OCI-LY7 (cell line): ENCODE data around the gene PSMD3. TPM values are rescaled to one million over a fixed set of nuclear protein-coding genes. Genes with fewer than 3 reads are reported as not detected.

Source experiments
- BruUV-seq: library from RNA; stranded (reverse); fragments of 400-500 nt; replicated peaks from 2 replicates; lab custom pipeline; 2021; lab: Mats Ljungman, UMichigan
- CTCF ChIA-PET: fragments of 300-600 bp; sonication (Branson Sonifier 250); formaldehyde crosslinking; loops from one replicate; lab custom pipeline; 2022; ENCODE audit warnings: antibody characterized with exemption; ENCODE audit not compliant: unreplicated experiment; lab: Charles Lee
- POLR2A ChIA-PET: fragments of 300-600 bp; sonication (Branson Sonifier 250); formaldehyde crosslinking; loops from one replicate; lab custom pipeline; 2022; ENCODE audit warnings: antibody characterized with exemption; lab: Charles Lee
- DNase-seq: peaks from one replicate; pipeline ENCODE4 v3.0.0-alpha.2; 2015; ENCODE audit warnings: low spot score
- H2AFZ ChIP-seq: fragments of 200-600 bp; sonication (generic), shearing (Covaris generic); 2 replicates; pipeline ENCODE4 v1.6.1; 2014; ENCODE audit warnings: mild to moderate bottlenecking, antibody characterized with exemption, low read length, moderate library complexity
- H3K27ac ChIP-seq: fragments of 200-600 bp; sonication (generic); 2 replicates; pipeline ENCODE4 v1.5.1; 2014; ENCODE audit warnings: mixed run types, low read depth, mild to moderate bottlenecking, moderate library complexity, low read length, inconsistent platforms; ENCODE audit not compliant: poor library complexity, severe bottlenecking
- H3K36me3 ChIP-seq: fragments of 200-600 bp; sonication (generic); 2 replicates; pipeline ENCODE4 v1.6.1; 2014; ENCODE audit warnings: mild to moderate bottlenecking, antibody characterized with exemption, low read length, moderate library complexity, mixed read lengths; ENCODE audit not compliant: insufficient read depth
- H3K4me1 ChIP-seq: fragments of 200-600 bp; sonication (generic); 2 replicates; pipeline ENCODE4 v1.5.1; 2014; ENCODE audit warnings: mild to moderate bottlenecking, low read length; ENCODE audit not compliant: insufficient read depth, poor library complexity, severe bottlenecking
- H3K4me2 ChIP-seq: fragments of 200-600 bp; sonication (generic); 2 replicates; pipeline ENCODE4 v1.6.1; 2014; ENCODE audit warnings: mild to moderate bottlenecking, low read length
- H3K4me3 ChIP-seq: fragments of 200-600 bp; sonication (generic); 2 replicates; pipeline ENCODE4 v1.5.1; 2014; ENCODE audit warnings: mild to moderate bottlenecking, low read depth, low read length; ENCODE audit not compliant: poor library complexity, severe bottlenecking
- H3K79me2 ChIP-seq: fragments of 200-600 bp; sonication (generic); 2 replicates; pipeline ENCODE4 v1.6.1; 2016; ENCODE audit warnings: low read depth, mild to moderate bottlenecking, low read length, moderate library complexity, mixed read lengths; ENCODE audit not compliant: insufficient read depth
- H3K9me2 ChIP-seq: fragments of 200-600 bp; sonication (generic); 2 replicates; pipeline ENCODE4 v1.6.1; 2016; ENCODE audit warnings: mild to moderate bottlenecking, low read length, mixed read lengths; ENCODE audit not compliant: insufficient read depth
- H3K9me3 ChIP-seq: fragments of 200-600 bp; sonication (generic); 2 replicates; pipeline ENCODE4 v1.6.1; 2014; ENCODE audit warnings: mild to moderate bottlenecking, mixed run types, low read length, mixed read lengths
- H4K20me1 ChIP-seq: fragments of 200-600 bp; sonication (generic); 2 replicates; pipeline ENCODE4 v1.6.1; 2014; ENCODE audit warnings: mild to moderate bottlenecking, antibody characterized with exemption, low read length, moderate library complexity, mixed read lengths; ENCODE audit not compliant: insufficient read depth
- CTCF ChIP-seq: fragments of 200-600 bp; sonication (generic); conservative IDR thresholded peaks from 2 replicates; pipeline ENCODE4 v1.5.1; 2014; ENCODE audit warnings: mild to moderate bottlenecking, antibody characterized with exemption, low read length, moderate library complexity, mixed read lengths
- EZH2phosphoT487 ChIP-seq: fragments of 200-600 bp; sonication (generic); IDR thresholded peaks from 2 replicates; pipeline ENCODE4 v1.6.1; 2018; ENCODE audit warnings: low read depth, borderline replicate concordance, mild to moderate bottlenecking, mixed run types, antibody characterized with exemption, low read length, moderate library complexity, mixed read lengths
- intact Hi-C: fragments of 100-400 bp; cut with micrococcal nuclease; formaldehyde crosslinking; loops from one replicate; pipeline ENCODE4 v1.10.0; 2022; ENCODE audit not compliant: unreplicated experiment
- total RNA-seq, 2 experiments: library from RNA; depleted of rRNA in 1 of 2; stranded (reverse); fragments of >200 nt in 1 of 2; shearing (Covaris generic) in 1 of 2; gene quantifications; 2 replicates each; pipeline ENCODE4 v1.2.3, GENCODE V29; 2014 to 2022

PSMD3 gene
- total RNA-seq, 2 experiments from 2014 or later = 149 to 150 TPM

GRCh38 chr17:39981207-39981741, 667 bp downstream of the PSMD3 start:
- BruUV-seq = no TSS peak
- H3K4me2 ChIP-seq = peak overlapping the region; percentile 93
- peak overlapping the region; percentile 96 for H3K4me3 ChIP-seq
- no peaks in the 10 kb centered on the region for H3K9me2 ChIP-seq
- no peak for TF ChIP-seq EZH2phosphoT487
- no peak for TF ChIP-seq CTCF
- H4K20me1 ChIP-seq = peaks cover 22% of the 10 kb centered on the region; the same call in 1 of the 2 replicates
- H3K9me3 ChIP-seq = no peaks in the 10 kb centered on the region
- CTCF ChIA-PET = no interaction called here
- H2AFZ ChIP-seq = no peak overlapping the region
- H3K36me3 ChIP-seq = peaks cover 41% of the 10 kb centered on the region
- H3K4me1 ChIP-seq = peaks cover 23% of the 10 kb centered on the region
- H3K27ac ChIP-seq = peak overlapping the region; percentile 64
- intact Hi-C loops = no loop called here
- POLR2A ChIA-PET = interaction anchor here (0.9 kb wide), 1 partner anchor 251 kb away, joined by 4 read pairs; no protein-coding TSS in a partner anchor
- DNase-seq = no peak
- peaks cover 30% of the 10 kb centered on the region for H3K79me2 ChIP-seq

- H4K20me1 ChIP-seq = peaks cover 22% of the 10 kb centered on the region; the same call in 1 of the 2 replicates
- no peak overlapping the region for H2AFZ ChIP-seq
- no peak for TF ChIP-seq EZH2phosphoT487
- no peak for TF ChIP-seq CTCF
- H3K79me2 ChIP-seq = peaks cover 30% of the 10 kb centered on the region
- H3K36me3 ChIP-seq = peaks cover 47% of the 10 kb centered on the region
- intact Hi-C loops = no loop called here
- CTCF ChIA-PET = interaction anchor here (0.6 kb wide), 1 partner anchor 105 kb away, joined by 3 read pairs; no protein-coding TSS in a partner anchor
- H3K9me3 ChIP-seq = no peaks in the 10 kb centered on the region
- TSS peak; percentile 65 for BruUV-seq
- peak overlapping the region; percentile 96 for H3K4me3 ChIP-seq
- peak; percentile 14 for DNase-seq
- H3K4me1 ChIP-seq = peaks cover 23% of the 10 kb centered on the region
- POLR2A ChIA-PET = no interaction called here
- H3K4me2 ChIP-seq = peak overlapping the region; percentile 93
- H3K9me2 ChIP-seq = no peaks in the 10 kb centered on the region
- peak overlapping the region; percentile 64 for H3K27ac ChIP-seq
Measured at GRCh38 chr17:39981766-39982375, 1.3 kb downstream of the PSMD3 start.
